Muscle layer of duodenum (tissue), 2 donors: ENCODE results near the gene MIS18A.

ENCODE experiments used
- H3K27ac ChIP-seq: one replicate; pipeline ENCODE4 v1.7.0; 2013; ENCODE audit warnings: mild to moderate bottlenecking, low read length
- H3K27me3 ChIP-seq: one replicate; pipeline ENCODE4 v1.7.0; 2013; ENCODE audit warnings: low read depth, mild to moderate bottlenecking, control low read depth, low read length
- H3K36me3 ChIP-seq, 2 donors: one replicate each; pipeline ENCODE4 v1.7.0; 2013; ENCODE audit warnings: low read length in 2 of 2, control low read depth in 1 of 2, mild to moderate bottlenecking in 1 of 2; ENCODE audit not compliant: insufficient read depth in 2 of 2, control insufficient read depth in 1 of 2
- H3K4me1 ChIP-seq, 2 donors: one replicate each; pipeline ENCODE4 v1.7.0; 2013; ENCODE audit warnings: low read length in 2 of 2, mild to moderate bottlenecking in 2 of 2, control low read depth in 1 of 2, moderate library complexity in 1 of 2; ENCODE audit not compliant: insufficient read depth in 2 of 2, control insufficient read depth in 1 of 2
- H3K4me3 ChIP-seq, 2 donors: one replicate each; pipeline ENCODE4 v1.7.0; 2013; ENCODE audit warnings: low read length in 2 of 2, low read depth in 1 of 2, mild to moderate bottlenecking in 1 of 2
- H3K9me3 ChIP-seq, 2 donors: one replicate each; pipeline ENCODE4 v1.7.0; 2013; ENCODE audit warnings: low read length in 2 of 2, control low read depth in 1 of 2, mild to moderate bottlenecking in 1 of 2; ENCODE audit not compliant: control insufficient read depth in 1 of 2
- donor health status: healthy.

Gene MIS18A

DNA sequence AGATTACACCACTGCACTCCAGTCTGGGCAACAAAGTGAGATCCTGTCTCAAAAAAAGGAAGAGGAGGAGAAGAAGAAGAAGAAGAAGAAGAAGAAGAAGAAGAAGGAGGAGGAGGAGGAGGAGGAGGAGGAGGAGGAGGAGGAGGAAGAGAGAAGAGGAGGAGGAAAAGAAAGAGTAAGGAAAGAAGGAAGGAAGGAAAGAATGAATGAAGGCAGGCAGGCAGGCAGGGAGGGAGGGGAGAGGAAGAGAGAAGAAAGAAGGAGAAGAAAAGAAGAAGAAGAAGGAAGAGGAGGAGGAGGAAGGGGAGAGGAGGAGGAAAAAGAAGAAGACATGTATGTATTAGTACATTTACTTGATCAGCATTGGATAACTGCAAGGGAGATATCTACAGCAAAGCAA, 26.7 kb downstream of the MIS18A start:
- no peak overlapping the region for H3K4me3 ChIP-seq
- no peaks in the 10 kb centered on the region for H3K27me3 ChIP-seq
- H3K36me3 ChIP-seq, result no peaks in the 10 kb centered on the region
- peaks cover 0 to 22% of the 10 kb centered on the region in 2 donors for H3K4me1 ChIP-seq
- H3K9me3 ChIP-seq, result no peaks in the 10 kb centered on the region
- no peak overlapping the region for H3K27ac ChIP-seq

DNA sequence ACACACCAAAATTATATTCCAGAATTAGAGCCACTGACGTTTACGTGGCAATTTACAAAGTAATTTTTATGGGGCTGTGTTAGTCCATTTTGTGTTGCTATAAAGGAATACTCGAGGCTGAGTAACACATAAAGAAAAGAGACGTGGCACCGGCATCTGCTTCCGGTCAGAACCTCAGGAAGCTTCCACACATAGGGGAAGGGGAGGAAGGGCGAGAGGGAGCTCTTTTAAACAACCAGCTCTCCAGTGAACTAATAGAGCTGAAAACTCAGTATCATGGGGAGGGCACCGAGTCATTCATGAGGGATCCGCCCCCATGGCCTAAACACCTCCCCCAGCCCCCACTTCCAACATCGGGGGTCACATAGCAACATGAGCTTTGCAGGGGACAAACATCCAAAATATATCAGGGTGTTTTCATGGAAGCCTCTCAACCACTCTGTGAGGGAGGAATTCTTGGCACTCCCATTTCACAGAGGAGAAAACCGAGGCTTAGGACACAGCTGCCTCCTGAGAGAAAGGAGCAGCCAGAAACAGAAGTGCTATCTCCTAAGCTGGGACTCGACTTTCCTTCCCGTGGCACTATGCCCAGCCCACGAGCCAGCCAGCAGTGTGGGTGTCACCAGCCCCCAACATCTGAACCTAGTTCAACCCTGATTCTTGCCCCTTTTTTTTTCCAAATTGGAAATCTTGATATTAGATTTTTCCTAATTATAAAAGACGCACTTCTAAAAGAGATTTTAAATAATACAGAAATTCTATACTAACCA, 29.2 kb downstream of the MIS18A start:
- Histone ChIP-seq H3K4me1 (peaks cover 0 to 19% of the 10 kb centered on the region in 2 donors), H3K27me3 (no peaks in the 10 kb centered on the region), H3K36me3 (no peaks in the 10 kb centered on the region), H3K9me3 (no peaks in the 10 kb centered on the region), H3K27ac (no peak overlapping the region), H3K4me3 (no peak overlapping the region)

DNA sequence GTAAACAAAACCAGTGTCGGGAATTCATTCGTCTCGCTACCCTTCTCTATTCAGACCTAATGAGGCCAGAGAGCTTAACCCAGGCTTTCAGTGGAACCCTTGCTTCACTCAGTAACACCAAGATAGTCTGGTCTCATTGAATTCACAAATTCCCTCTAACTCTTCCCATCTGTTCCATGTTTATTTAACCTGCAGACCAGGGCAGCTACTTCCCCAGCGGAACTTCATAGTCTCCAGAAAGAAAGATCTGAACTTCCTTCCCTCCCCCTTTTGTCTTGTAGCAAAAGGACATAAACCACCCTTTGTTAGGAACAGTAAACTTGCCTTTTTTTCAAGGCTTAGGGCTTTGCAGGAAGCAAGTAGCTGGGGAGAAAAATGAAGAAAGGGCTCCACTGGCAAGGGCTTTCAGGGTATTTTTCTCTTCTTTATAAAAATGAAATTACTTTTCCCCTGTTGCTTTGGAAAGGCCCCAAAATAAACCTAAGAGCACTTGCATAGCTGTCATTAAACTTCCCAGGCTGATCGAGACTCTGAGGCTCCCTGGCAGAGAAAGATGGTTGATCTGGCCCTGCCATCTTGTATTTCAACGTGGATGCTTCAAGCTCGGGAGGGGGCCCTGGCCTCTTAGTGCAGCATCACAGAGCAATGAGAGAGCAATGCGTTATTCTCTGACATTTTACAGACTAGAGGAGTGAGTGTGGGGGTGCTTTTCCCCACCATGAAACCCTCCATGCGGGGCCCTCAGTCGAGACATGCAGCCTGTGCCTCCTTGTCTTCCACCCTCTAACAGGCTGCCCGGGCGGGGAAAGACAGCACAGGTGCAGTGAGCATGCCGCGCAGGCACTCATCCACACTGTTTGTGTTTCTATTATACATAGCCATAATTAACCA, 30.0 kb downstream of the MIS18A start:
- H3K4me1 ChIP-seq, result peaks cover 0 to 19% of the 10 kb centered on the region in 2 donors
- no peak overlapping the region for H3K4me3 ChIP-seq
- H3K36me3 ChIP-seq, result no peaks in the 10 kb centered on the region
- H3K27me3 ChIP-seq, result no peaks in the 10 kb centered on the region
- H3K9me3 ChIP-seq, result no peaks in the 10 kb centered on the region
- H3K27ac ChIP-seq, result no peak overlapping the region

DNA sequence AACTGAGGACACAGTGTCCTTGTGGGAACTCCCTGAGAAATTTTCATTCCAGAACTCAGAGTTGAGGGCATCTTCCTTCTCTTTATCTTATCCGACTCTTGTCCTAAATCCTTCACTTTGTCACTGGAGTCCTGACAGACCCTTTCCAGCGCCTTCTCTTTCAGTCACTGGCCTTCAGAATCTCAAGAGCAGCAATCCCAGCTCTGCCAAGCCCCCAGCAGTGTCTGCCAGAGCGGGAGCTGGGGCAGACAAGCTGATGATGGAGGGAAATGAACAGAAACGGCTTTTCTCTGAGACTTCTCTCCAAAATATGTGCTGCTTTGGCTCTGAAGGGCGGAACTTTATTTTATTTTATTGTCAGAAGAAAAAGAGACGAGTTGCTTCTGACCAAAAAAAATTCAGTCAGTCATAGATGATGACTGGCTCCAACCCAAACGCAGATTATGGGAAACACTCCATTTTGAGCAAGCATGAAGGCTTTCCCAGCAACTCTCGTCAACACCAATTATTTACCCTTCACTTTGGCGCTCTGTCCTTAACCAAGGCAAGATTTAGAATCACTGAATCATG, 32.2 kb downstream of the MIS18A start:
- no peaks in the 10 kb centered on the region for H3K27me3 ChIP-seq
- H3K9me3 ChIP-seq, result no peaks in the 10 kb centered on the region
- no peaks in the 10 kb centered on the region for H3K36me3 ChIP-seq
- no peak overlapping the region for H3K27ac ChIP-seq
- no peak overlapping the region for H3K4me3 ChIP-seq
- H3K4me1 ChIP-seq, result peaks cover 0 to 8% of the 10 kb centered on the region in 2 donors

DNA sequence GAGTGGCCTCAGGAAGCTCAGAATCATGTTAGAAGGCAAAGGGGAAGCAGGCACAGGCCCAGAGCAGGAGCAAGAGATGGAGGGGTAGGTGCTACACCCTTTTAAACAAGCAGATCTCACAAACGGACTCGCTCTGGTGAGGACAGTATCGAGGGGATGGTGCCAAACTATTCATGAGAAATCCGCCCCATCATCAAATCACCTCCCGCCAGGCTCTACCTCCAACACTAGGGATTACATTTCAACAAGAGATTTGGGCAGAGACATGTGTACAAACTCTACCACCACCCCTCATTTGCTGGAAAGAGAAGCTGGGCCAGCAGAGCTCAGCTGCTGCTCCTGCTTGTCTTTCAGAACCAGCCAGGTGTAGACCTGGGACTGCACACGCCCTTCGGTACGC, 32.9 kb downstream of the MIS18A start:
- no peaks in the 10 kb centered on the region for H3K9me3 ChIP-seq
- H3K4me1 ChIP-seq, result peaks cover 0 to 8% of the 10 kb centered on the region in 2 donors
- H3K27me3 ChIP-seq, result no peaks in the 10 kb centered on the region
- H3K36me3 ChIP-seq, result no peaks in the 10 kb centered on the region
- H3K27ac ChIP-seq, result no peak overlapping the region
- H3K4me3 ChIP-seq, result no peak overlapping the region

DNA sequence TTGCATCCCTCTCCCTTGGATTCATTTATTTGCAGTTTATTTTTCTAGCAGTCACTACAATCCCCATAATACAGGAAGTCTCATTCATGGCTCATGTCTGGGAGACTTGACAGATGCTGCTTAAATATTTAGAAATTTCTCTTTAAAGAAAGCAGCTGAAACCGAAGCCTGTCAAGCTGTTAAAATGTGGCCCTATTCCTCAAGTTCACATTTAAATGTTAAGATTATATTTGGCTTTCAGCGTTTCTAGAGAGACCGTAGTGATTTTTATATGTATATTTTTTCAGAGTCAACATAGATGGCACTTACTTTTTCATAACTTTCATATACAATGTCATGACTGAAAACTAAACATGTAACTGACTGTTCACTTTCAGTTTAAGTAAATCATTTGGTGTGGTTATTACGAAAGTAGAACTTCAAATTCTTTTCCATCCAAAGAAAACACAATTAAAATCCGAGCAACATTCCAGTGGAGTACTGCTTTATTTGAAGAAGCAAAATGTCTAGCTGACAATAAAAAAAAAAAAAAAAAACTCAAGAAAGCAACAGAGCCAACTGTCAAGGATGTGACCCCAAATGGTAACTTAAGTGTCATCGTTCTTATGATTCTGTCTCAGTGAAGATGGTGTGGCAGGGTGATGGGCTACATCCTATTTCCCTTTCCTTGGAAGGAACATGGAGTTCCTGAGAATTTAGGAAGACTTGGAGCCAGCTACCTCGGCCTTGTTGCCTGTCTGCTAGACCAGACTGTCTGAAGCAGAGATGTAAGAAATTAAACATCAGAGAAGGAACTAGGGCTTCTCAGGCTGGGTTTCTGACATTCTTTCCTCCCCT, 37.8 kb downstream of the MIS18A start:
- no peaks in the 10 kb centered on the region for H3K4me1 ChIP-seq
- H3K36me3 ChIP-seq, result no peaks in the 10 kb centered on the region
- no peaks in the 10 kb centered on the region for H3K27me3 ChIP-seq
- H3K27ac ChIP-seq, result no peak overlapping the region
- H3K4me3 ChIP-seq, result no peak overlapping the region
- H3K9me3 ChIP-seq, result no peaks in the 10 kb centered on the region

DNA sequence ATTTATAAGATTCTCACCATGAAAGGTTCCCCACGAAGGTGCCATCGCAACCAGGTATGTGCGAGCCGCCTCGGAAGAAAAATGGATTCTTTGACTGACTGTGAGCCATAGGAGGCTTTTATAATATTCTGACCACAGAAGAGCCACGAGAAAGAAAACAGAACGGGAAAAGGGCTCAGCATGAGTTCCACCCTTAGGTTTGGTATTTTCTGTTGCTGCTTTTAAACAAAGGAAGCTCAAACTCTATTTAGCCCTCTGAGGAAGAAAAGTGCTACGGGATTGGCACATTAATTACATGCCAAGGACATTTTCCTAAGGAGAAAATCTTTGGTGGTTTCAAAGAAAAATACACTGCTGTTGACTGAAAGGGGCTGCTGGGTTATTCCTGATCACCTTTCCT, 39.3 kb downstream of the MIS18A start:
- Histone ChIP-seq H3K9me3 (no peaks in the 10 kb centered on the region), H3K4me1 (no peaks in the 10 kb centered on the region), H3K27ac (no peak overlapping the region), H3K36me3 (no peaks in the 10 kb centered on the region), H3K4me3 (no peak overlapping the region), H3K27me3 (no peaks in the 10 kb centered on the region)

DNA sequence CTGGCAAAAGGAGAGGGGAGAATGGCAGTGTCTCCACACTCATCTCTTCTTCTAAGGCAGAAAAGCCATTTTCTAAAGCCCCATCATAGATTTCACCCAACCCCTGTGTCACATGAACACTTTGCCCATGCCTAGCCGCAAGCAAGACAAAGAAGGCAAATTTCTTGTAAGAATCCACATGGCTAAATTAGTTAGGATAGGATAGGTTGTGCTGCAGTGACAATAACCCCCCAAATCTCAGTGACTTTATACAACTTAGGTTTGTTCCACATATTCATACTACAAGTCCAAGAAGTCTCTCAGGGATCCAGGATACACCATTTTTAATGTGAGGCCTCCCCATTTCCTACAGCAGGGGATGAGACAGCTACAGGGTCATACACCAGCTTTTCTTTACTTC, 40.8 kb downstream of the MIS18A start:
- no peaks in the 10 kb centered on the region for H3K9me3 ChIP-seq
- no peaks in the 10 kb centered on the region for H3K27me3 ChIP-seq
- H3K4me1 ChIP-seq, result no peaks in the 10 kb centered on the region
- no peak overlapping the region for H3K27ac ChIP-seq
- H3K36me3 ChIP-seq, result no peaks in the 10 kb centered on the region
- no peak overlapping the region for H3K4me3 ChIP-seq

DNA sequence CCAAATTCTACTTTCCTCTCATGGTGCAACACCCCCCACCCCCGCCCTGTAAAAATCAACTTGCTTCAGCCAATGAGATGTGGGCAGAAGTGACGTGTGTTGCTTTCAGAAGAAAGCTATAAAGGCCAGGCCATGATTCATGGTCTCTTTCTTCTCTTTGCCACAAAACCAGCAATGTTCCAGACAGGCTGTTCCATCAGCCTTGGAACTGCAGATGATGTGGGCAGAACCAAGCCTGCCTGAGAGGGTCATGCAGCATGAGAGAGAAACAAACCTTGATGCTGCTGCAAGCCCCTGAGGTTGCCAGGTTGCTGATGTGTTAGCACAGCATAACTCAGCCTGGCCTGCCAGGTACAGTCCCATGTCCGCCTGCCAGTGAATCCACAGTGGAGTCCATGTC, 41.8 kb downstream of the MIS18A start:
- Histone ChIP-seq H3K36me3 (no peaks in the 10 kb centered on the region), H3K4me3 (no peak overlapping the region), H3K27me3 (no peaks in the 10 kb centered on the region), H3K4me1 (no peaks in the 10 kb centered on the region), H3K9me3 (no peaks in the 10 kb centered on the region), H3K27ac (no peak overlapping the region)

DNA sequence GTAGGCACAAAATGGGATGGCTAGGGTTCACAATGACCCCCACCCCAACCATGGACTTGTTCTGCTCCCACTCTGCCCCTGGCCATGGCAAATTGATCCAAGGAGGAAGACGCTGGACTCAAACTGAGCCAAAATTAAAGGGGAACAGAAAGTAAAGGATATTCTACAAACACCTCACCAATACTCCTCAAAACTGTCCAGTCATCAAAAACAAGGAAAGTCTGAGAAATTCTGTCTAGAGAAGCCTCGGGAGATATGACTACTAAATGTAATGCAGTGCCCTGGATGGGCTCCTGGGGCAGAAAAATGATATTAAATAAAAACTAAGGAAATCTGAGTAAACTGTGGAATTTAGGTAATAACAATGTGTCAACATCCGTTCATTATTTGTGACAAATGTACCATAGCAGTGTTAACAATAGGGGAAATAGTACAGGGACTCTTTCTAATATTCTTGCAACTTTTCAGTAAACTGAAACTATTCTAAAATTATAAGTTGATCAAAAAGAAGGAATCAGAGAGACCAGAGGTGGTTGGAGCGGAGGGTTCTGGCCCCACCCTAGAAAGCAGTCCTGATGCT, 45.0 kb downstream of the MIS18A start:
- H3K4me1 ChIP-seq, result no peaks in the 10 kb centered on the region
- no peak overlapping the region for H3K4me3 ChIP-seq
- no peaks in the 10 kb centered on the region for H3K27me3 ChIP-seq
- H3K27ac ChIP-seq, result no peak overlapping the region
- H3K36me3 ChIP-seq, result no peaks in the 10 kb centered on the region
- no peaks in the 10 kb centered on the region for H3K9me3 ChIP-seq
